GM12875 (cell line): ENCODE measurements around the gene PPDPF.

Source experiments
- H3K4me3 ChIP-seq: one replicate; pipeline ENCODE4 v1.5.1; 2011; ENCODE audit warnings: low read depth, low read length, control low read depth
- TF ChIP-seq, protein P1 (sequence below): IDR thresholded peaks from 2 replicates; pipeline ENCODE4 v1.5.1; 2011; ENCODE audit warnings: low read depth, mild to moderate bottlenecking, control low read depth, inconsistent platforms, low read length, moderate library complexity, borderline replicate concordance; ENCODE audit not compliant: insufficient read depth

Gene PPDPF

DNA sequence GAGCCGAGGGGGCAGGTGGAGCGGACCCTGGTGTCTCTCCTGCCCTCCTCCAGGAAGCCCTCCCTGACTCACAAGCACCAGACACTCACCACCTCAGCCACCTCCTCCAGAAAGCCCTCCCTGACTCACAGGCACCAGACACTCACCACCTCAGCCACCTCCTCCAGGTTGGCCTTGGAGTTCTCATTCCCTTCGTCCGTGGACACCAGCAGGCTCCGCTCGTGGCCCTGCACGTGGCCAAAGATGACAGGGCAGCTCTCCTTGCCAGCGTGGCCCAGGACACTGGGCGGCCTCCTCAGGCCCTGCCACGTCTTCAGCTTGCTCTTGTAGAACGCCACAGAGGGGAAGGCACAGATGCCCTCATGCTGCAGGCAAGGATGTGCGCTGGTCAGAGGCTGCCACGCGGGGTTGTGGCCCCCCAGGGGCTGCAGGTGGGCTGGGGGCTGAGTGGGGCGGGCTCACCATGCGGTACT lies 39.8 kb downstream of the PPDPF start:
- TF ChIP-seq, protein P1, sequence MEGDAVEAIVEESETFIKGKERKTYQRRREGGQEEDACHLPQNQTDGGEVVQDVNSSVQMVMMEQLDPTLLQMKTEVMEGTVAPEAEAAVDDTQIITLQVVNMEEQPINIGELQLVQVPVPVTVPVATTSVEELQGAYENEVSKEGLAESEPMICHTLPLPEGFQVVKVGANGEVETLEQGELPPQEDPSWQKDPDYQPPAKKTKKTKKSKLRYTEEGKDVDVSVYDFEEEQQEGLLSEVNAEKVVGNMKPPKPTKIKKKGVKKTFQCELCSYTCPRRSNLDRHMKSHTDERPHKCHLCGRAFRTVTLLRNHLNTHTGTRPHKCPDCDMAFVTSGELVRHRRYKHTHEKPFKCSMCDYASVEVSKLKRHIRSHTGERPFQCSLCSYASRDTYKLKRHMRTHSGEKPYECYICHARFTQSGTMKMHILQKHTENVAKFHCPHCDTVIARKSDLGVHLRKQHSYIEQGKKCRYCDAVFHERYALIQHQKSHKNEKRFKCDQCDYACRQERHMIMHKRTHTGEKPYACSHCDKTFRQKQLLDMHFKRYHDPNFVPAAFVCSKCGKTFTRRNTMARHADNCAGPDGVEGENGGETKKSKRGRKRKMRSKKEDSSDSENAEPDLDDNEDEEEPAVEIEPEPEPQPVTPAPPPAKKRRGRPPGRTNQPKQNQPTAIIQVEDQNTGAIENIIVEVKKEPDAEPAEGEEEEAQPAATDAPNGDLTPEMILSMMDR = no peak
- H3K4me3 ChIP-seq = no peak overlapping the region

DNA sequence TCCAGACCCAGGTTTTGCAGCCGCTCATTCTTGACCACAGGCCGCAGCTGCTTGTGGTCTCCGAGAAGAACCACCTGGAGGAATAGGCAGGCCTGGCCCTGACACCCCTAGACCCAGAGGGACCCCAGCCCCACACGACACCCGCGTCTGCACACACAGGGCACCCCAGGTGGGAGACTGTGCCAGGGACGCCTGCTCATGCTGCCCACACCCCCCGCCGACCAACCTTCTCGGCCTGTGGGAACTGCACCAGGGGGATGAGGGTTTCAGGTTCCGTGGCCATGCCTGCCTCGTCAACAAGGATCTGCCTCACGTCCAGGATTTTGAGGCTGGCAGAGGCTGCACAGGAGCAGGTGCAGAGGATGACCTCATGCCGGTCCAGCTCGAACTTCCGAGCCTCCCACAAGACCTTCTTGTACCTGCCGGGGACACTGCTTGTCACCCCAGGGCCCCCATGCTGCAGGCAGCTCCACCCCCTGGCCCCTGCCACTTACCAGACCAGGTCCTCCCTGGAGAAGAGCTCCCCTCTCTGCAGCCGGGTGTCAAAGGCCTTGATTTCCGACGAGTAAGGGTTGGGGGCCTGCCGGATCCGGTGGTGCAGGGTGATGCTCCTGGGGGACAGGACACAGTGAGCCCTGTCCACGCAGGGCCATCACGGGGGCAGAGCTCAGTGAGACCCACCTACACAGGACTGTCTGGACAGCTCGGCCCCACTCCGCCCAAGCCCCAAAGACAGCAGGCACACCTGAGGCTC lies 40.5 kb downstream of the PPDPF start:
- no peak overlapping the region for H3K4me3 ChIP-seq
- TF ChIP-seq, protein P1 = no peak

DNA sequence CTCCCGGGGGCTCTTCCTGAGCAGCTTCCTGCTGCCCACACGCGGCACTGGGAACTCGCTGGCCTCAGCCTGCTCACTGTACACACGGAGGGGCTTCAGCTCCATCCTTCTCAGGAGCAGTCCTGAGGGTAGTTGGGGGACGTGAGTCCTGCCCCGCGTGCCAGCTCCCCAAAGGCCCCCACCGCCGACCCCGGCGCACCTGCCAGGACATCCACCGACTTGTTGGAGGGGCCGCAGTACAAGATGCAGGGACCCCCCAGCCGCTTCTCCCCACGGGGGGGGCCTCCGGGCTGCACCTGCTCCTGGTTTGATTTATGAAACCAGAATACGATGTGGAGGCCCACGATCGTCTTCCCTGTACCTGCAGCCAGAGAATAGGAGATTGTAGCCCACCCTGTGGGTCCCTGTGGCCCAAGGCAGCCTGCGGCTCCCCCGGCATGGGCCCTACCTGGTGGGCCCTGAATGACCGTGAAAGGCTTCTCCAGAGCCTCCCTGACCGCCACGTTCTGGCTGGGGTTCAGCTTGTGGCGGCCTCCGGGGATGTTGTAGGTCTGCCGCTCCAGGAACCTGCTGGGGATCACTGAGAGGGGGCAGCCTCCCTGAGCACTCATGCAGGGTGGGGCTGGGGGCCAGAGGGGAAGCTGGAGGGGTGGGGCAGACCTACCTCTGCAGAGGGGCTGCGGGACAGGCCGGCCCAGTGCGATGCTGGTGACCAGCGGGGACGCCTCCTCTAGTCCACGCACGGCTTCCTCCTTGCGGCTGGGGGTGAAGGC lies 41.2 kb downstream of the PPDPF start:
- TF ChIP-seq, protein P1 = no peak
- H3K4me3 ChIP-seq = no peak overlapping the region

DNA sequence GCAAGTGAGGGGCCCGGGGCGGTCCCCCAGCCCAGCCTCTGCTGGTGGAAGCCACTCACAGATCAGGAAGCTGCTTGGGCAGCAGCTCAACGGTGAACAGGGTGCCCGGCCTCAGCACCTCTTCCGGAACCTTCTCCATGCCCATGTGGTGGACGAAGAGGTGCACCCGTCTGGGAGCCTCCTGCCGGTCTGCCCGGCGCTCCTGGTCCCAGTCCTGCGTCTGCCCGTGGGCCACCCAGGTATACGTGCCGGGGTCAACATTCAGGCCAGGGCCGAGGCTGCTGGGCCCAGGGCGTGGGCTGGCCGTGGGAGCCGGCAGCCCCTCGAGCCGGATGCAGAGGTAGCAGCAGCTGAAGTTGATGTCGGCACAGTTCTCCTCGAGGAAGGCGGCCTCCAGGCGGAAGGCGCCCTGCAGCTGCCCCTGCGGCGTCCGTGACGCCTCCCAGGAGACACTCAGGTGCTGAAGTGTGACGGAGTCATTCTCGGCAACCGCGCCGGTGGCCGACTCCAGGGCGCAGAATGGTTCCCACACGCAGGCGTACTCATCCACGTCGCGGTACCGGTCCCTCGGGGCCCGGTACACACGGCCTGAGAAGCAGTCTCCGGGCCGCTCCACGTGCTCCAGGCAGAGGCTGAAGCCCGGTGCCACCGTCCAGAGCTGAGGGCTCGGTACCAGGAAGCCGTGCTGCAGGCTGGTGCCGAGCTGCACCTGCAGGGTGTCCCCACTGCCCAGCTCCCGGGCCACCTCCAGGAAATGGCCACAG lies 42.1 kb downstream of the PPDPF start:
- H3K4me3 ChIP-seq = no peak overlapping the region
- TF ChIP-seq, protein P1 = no peak

DNA sequence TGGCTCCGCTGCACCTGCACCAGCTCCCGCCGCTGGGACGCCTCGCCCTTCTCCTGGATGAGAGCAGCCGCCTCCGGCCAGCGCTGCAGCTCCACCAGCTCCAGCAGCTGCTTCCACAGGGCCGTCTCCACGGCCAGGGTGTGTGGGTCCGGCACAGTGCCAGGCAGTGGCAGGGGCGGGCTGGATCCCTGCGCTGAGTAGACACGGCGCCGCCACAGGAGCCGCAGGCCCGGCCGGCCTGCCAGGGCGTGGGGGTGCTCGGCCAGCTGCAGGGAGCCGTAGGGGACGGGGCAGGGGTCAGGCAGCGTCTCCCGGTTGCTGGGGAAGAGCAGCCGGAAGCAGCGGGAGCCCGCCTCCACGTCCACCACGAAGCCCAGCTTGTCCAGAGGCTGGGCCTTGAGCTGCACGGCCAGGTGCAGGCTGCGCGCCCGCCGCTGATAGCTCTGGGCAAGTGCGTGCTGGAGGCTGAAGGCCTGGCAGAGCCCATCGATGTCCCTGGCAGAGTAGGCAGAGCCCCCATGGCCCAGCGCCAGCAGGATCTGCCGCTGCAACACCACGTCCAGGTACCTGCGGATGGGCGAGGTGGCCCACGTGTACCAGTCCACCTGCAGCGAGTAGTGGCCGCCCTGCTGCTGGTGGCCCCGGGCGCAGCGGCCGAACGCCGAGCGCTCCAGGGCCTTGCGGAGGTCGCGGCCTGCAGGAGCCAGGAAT lies 42.8 kb downstream of the PPDPF start:
- TF ChIP-seq, protein P1 = no peak
- no peak overlapping the region for H3K4me3 ChIP-seq

DNA sequence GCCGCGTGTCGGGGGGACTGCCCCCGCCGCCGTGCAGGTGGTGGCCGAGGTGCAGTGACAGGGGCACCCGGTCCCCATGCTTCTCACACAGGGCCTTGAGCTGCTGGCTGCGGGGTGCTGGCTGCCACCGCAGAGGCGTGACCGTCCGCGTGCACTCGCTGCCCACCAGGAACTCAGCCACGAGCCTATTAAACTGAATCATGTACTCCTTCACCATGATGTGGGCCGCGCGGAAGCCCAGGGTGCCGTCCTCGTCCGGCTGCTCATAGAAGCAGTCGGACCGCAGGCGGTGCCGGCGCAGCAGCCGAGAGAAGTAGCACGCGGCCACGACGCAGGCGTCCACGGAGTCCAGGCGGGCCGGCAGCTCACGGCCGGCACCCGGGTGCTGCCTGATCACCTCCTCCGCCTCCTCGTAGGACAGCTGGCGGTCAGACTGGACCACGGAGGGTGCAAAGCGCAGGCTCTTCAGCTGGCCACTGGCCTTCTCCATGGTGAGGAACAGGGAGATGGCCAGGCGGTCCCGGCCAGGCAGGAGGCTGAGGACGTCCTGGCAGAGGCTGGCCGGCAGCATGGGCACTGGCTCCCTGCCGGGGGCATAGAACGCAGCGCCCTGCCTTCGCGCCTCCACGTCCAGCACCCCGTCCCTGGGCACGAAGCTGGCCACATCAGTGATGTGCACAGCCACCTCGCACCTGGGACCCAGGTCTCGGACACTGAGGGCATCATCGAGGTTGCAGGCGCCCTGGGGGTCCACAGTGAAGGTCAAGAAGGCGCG lies 43.7 kb downstream of the PPDPF start:
- H3K4me3 ChIP-seq = no peak overlapping the region
- TF ChIP-seq, protein P1 = no peak
